ENCODE measurements around the gene RBM22. TPM values are rescaled to one million over a fixed set of nuclear protein-coding genes. Genes with fewer than 3 reads are reported as not detected.

Gene RBM22
- polyA plus RNA-seq, 2 of the 4 experiments (the other 2 are of a cell fraction) = 42.2 to 75.7 TPM

GRCh38 chr5:150651924-150652671 is 48.8 kb downstream of the RBM22 start (continued):
- TF ChIP-seq ZFP36 (IDR thresholded peaks at IDR 0.05; ENCODE audit: borderline replicate concordance, partially characterized antibody) (no peak), HEYL (CRISPR knock-in tag; IDR thresholded peaks at IDR 0.05) (no peak), TP53 (CRISPR knock-in tag; IDR thresholded peaks at IDR 0.05) (no peak), POLR2A (IDR thresholded peaks at IDR 0.05; ENCODE audit: low read length) (no peak), SMC3 (IDR thresholded peaks at IDR 0.05) (no peak)

DNA sequence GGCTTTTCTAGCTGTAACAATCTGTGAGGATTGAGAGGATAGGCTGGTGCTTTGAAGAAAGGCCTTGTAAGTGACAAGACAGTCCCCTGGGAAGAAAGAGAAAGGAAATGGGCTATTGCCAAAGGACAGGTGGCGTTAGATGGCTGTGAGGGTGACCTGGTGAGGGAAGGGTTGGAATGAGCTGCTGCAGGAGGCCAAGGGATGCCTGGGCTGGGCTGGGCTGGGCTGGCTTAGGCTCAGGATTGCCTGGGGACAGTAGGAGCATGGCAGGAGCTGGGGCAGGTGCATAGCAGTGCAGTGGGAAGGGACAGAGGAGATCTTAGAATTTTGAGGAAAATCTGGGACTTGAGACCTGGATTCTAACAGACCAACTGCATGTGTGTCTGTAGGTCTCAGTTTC is 49.5 kb downstream of the RBM22 start:
- POLR2A ChIA-PET = no interaction called here
- CTCF ChIA-PET = interaction anchor here (1.3 to 11.2 kb wide), 6 partner anchors 9 to 192 kb away, joined by 3 to 143 read pairs (median 5); partner anchors contain the start of genes MYOZ3 and SYNPO
- ATAC-seq (no peak), DNase-seq (ENCODE audit: low read depth in 1 of 2, low spot score in 1 of 2) (no peak), FAIRE-seq (no peak)
- no peak overlapping the region for H3K4me3 ChIP-seq
- H3K4me1 ChIP-seq = peaks cover 38% of the 10 kb centered on the region
- no peak for TF ChIP-seq MAFK (IDR thresholded peaks at IDR 0.05; ENCODE audit: partially characterized antibody)
- no peak for TF ChIP-seq KDM5A (IDR thresholded peaks at IDR 0.05)
- TF ChIP-seq RFX5 (IDR thresholded peaks at IDR 0.05) = no peak
- TF ChIP-seq, protein P1, sequence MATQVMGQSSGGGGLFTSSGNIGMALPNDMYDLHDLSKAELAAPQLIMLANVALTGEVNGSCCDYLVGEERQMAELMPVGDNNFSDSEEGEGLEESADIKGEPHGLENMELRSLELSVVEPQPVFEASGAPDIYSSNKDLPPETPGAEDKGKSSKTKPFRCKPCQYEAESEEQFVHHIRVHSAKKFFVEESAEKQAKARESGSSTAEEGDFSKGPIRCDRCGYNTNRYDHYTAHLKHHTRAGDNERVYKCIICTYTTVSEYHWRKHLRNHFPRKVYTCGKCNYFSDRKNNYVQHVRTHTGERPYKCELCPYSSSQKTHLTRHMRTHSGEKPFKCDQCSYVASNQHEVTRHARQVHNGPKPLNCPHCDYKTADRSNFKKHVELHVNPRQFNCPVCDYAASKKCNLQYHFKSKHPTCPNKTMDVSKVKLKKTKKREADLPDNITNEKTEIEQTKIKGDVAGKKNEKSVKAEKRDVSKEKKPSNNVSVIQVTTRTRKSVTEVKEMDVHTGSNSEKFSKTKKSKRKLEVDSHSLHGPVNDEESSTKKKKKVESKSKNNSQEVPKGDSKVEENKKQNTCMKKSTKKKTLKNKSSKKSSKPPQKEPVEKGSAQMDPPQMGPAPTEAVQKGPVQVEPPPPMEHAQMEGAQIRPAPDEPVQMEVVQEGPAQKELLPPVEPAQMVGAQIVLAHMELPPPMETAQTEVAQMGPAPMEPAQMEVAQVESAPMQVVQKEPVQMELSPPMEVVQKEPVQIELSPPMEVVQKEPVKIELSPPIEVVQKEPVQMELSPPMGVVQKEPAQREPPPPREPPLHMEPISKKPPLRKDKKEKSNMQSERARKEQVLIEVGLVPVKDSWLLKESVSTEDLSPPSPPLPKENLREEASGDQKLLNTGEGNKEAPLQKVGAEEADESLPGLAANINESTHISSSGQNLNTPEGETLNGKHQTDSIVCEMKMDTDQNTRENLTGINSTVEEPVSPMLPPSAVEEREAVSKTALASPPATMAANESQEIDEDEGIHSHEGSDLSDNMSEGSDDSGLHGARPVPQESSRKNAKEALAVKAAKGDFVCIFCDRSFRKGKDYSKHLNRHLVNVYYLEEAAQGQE (IDR thresholded peaks at IDR 0.05) = no peak
- TF ChIP-seq CBX2 (IDR thresholded peaks at IDR 0.05; ENCODE audit: borderline replicate concordance, low read depth) = no peak
- TF ChIP-seq TP53 (CRISPR knock-in tag; IDR thresholded peaks at IDR 0.05) = no peak
- no peak for TF ChIP-seq GATA3 (IDR thresholded peaks at IDR 0.05; ENCODE audit: borderline replicate concordance)
- no peak for TF ChIP-seq POLR2AphosphoS2 (conservative IDR thresholded peaks at IDR 0.05; ENCODE audit: low read length)
- TF ChIP-seq MYC (IDR thresholded peaks at IDR 0.05; ENCODE audit: borderline replicate concordance, low read length) = no peak
- no peak for TF ChIP-seq FOXS1 (CRISPR knock-in tag; IDR thresholded peaks at IDR 0.05)
- no peak for TF ChIP-seq FOSL2 (IDR thresholded peaks at IDR 0.05)
- TF ChIP-seq FOSL2 (CRISPR knock-in tag; IDR thresholded peaks at IDR 0.05) = no peak
- H3K9me3 ChIP-seq = no peaks in the 10 kb centered on the region
- peak overlapping the region in 1 of 2 experiments; percentile 59; a peak in 2 of 6 replicates for H3K27ac ChIP-seq
- H3K4me2 ChIP-seq = no peak overlapping the region
- 53% methylated on average over 1 of the region's 1 CpG for WGBS (ENCODE audit: missing lambda C conversion rate)

DNA sequence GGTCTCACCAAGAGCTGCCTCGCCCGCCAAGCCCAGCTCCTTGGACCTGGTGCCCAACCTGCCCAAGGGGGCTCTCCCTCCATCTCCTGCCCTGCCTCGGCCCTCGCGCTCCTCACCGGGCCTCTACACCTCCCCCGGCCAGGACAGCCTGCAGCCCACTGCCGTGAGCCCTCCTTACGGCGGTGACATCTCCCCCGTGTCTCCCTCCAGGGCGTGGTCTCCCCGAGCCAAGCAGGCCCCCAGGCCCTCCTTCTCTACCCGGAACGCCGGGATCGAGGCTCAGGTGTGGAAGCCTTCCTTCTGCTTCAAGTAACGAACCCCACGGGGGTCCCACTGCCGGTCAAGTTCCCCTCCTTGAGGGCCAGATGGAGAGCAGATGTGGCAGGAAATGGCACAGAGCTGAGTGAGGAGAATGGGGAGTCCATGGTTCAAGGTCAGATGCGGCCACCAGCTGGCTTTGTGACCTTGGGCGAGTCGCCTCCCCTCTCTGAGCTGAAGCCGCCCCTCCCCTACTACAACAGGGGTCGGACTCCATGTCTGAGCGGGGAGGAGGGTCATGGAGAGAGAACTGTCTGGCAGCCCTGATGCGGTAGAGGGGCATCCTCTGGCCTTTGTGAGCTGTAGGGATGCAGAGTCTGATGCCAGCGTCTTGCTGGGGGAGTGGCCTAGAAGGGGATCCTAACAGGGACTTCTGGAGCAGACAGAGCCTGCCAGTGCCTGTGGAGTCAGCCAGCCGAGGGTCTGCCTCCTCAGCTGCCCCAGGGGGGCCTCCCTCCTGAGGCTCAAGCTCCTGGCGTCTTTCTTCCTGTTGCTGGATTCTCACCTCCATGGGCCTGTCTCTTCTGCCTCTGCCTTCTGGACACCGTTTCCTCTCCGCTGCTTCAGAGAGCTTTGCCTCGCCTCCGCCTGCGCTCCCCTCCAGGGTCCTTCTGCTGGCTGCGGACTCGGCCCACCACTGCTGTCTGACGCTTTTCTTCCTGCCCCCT is 50.5 kb downstream of the RBM22 start:
- peaks cover 48% of the 10 kb centered on the region for H3K4me1 ChIP-seq
- ChIA-PET POLR2A (no interaction called here), CTCF (interaction anchor here (0.6 to 4.3 kb wide), 6 partner anchors 10 to 267 kb away, joined by 3 to 23 read pairs (median 3); partner anchors contain the start of genes MYOZ3 and SYNPO)
- WGBS (ENCODE audit: missing lambda C conversion rate) = 89% methylated on average over 37 of the region's 38 CpGs
- DNase-seq (ENCODE audit: low read depth in 1 of 2, low spot score in 1 of 2) (no peak), FAIRE-seq (no peak), ATAC-seq (no peak)
- no peak overlapping the region for H3K4me2 ChIP-seq
- peak overlapping the region in 1 of 2 experiments; percentile 59; a peak in 3 of 6 replicates for H3K27ac ChIP-seq
- no peak overlapping the region for H3K4me3 ChIP-seq
- no peaks in the 10 kb centered on the region for H3K9me3 ChIP-seq
- TF ChIP-seq RNF2 (IDR thresholded peaks at IDR 0.05; ENCODE audit: borderline replicate concordance, low read depth) (no peak), ELK1 (IDR thresholded peaks at IDR 0.05; ENCODE audit: low read depth, low read length) (no peak), PHF8 (IDR thresholded peaks at IDR 0.05; ENCODE audit: borderline replicate concordance, low read depth) (no peak), FOSL2 (IDR thresholded peaks at IDR 0.05) (no peak), FOSL2 (CRISPR knock-in tag; IDR thresholded peaks at IDR 0.05) (no peak), EHF (CRISPR knock-in tag; IDR thresholded peaks at IDR 0.05) (no peak), MAZ (IDR thresholded peaks at IDR 0.05; ENCODE audit: borderline replicate concordance, low read depth, low read length) (no peak), ESRRA (IDR thresholded peaks at IDR 0.05; ENCODE audit: borderline replicate concordance, low read length) (no peak), RAD21 (conservative IDR thresholded peaks at IDR 0.05 in 1 of 2, IDR thresholded peaks at IDR 0.05 in 1 of 2) (no peak)
- TF ChIP-seq, protein P2, sequence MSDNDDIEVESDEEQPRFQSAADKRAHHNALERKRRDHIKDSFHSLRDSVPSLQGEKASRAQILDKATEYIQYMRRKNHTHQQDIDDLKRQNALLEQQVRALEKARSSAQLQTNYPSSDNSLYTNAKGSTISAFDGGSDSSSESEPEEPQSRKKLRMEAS (IDR thresholded peaks at IDR 0.05) = no peak
